Panc1 (cell line): ENCODE data around the gene CDK1.

Experiments
- POLR2AphosphoS5 ChIP-seq: IDR thresholded peaks from 2 replicates; pipeline ENCODE4 v1.6.1; 2012; ENCODE audit warnings: mild to moderate bottlenecking, low read depth, low read length, moderate library complexity
- SIN3A ChIP-seq: IDR thresholded peaks from 2 replicates; pipeline ENCODE4 v1.6.1; 2012; ENCODE audit warnings: low read depth, mild to moderate bottlenecking, low read length, moderate library complexity, borderline replicate concordance; ENCODE audit not compliant: insufficient read depth
- TF ChIP-seq, protein P1 (sequence below): fragments of 450-650 bp; IDR thresholded peaks from 2 replicates; pipeline ENCODE4 v1.5.1; 2017; ENCODE audit warnings: mild to moderate bottlenecking
- TF ChIP-seq, protein P2 (sequence below), 2 experiments: IDR thresholded peaks; 2 replicates each; pipeline ENCODE4 v1.6.1; 2011 to 2012; ENCODE audit warnings: low read depth in 2 of 2, control low read depth in 1 of 2, low read length in 1 of 2, mild to moderate bottlenecking in 1 of 2, moderate library complexity in 1 of 2; ENCODE audit not compliant: insufficient read depth in 1 of 2

DNA sequence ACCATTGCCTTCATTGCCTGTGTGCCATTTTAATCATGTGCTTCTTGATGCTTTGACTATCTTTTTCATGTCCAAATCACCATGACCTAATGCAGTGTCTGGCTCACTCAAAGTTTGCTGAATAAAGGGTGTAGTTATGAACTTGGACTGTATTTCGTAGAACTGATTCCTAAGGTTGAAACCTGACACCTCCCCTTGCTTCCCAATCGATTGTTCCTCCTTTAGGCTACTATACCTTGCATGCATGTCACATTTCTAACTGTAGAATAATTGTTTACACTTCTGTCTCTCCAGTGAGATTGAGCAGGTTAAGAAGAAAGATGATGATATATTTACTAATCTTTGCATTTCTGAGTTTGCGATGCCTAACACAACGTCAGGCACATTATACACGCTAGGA is 41.0 kb upstream of the CDK1 start:
- no peak for TF ChIP-seq POLR2AphosphoS5
- TF ChIP-seq, protein P1, sequence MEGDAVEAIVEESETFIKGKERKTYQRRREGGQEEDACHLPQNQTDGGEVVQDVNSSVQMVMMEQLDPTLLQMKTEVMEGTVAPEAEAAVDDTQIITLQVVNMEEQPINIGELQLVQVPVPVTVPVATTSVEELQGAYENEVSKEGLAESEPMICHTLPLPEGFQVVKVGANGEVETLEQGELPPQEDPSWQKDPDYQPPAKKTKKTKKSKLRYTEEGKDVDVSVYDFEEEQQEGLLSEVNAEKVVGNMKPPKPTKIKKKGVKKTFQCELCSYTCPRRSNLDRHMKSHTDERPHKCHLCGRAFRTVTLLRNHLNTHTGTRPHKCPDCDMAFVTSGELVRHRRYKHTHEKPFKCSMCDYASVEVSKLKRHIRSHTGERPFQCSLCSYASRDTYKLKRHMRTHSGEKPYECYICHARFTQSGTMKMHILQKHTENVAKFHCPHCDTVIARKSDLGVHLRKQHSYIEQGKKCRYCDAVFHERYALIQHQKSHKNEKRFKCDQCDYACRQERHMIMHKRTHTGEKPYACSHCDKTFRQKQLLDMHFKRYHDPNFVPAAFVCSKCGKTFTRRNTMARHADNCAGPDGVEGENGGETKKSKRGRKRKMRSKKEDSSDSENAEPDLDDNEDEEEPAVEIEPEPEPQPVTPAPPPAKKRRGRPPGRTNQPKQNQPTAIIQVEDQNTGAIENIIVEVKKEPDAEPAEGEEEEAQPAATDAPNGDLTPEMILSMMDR = no peak
- TF ChIP-seq SIN3A = no peak
- TF ChIP-seq, protein P2, sequence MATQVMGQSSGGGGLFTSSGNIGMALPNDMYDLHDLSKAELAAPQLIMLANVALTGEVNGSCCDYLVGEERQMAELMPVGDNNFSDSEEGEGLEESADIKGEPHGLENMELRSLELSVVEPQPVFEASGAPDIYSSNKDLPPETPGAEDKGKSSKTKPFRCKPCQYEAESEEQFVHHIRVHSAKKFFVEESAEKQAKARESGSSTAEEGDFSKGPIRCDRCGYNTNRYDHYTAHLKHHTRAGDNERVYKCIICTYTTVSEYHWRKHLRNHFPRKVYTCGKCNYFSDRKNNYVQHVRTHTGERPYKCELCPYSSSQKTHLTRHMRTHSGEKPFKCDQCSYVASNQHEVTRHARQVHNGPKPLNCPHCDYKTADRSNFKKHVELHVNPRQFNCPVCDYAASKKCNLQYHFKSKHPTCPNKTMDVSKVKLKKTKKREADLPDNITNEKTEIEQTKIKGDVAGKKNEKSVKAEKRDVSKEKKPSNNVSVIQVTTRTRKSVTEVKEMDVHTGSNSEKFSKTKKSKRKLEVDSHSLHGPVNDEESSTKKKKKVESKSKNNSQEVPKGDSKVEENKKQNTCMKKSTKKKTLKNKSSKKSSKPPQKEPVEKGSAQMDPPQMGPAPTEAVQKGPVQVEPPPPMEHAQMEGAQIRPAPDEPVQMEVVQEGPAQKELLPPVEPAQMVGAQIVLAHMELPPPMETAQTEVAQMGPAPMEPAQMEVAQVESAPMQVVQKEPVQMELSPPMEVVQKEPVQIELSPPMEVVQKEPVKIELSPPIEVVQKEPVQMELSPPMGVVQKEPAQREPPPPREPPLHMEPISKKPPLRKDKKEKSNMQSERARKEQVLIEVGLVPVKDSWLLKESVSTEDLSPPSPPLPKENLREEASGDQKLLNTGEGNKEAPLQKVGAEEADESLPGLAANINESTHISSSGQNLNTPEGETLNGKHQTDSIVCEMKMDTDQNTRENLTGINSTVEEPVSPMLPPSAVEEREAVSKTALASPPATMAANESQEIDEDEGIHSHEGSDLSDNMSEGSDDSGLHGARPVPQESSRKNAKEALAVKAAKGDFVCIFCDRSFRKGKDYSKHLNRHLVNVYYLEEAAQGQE (IDR thresholded peaks at IDR 0.05; ENCODE audit: insufficient read depth in 1 of 2, low read depth in 2 of 2, low read length in 1 of 2) = no peak
